LNCaP clone FGC (cell line): Measurements from ENCODE around the gene NOL9.

Experiments
- DNase-seq: peaks from one replicate; pipeline ENCODE4 v3.0.0-alpha.2; 2011; ENCODE audit warnings: low read depth
- H3K4me3 ChIP-seq: 2 replicates; pipeline ENCODE4 v1.5.1; 2011; ENCODE audit warnings: mild to moderate bottlenecking, low read depth, low read length, control low read depth
- CTCF ChIP-seq: IDR thresholded peaks from 2 replicates; pipeline ENCODE4 v1.5.1; 2012; ENCODE audit warnings: mild to moderate bottlenecking; ENCODE audit not compliant: control insufficient read depth, insufficient read depth; ENCODE audit errors: extremely low read depth

NOL9 gene

DNA sequence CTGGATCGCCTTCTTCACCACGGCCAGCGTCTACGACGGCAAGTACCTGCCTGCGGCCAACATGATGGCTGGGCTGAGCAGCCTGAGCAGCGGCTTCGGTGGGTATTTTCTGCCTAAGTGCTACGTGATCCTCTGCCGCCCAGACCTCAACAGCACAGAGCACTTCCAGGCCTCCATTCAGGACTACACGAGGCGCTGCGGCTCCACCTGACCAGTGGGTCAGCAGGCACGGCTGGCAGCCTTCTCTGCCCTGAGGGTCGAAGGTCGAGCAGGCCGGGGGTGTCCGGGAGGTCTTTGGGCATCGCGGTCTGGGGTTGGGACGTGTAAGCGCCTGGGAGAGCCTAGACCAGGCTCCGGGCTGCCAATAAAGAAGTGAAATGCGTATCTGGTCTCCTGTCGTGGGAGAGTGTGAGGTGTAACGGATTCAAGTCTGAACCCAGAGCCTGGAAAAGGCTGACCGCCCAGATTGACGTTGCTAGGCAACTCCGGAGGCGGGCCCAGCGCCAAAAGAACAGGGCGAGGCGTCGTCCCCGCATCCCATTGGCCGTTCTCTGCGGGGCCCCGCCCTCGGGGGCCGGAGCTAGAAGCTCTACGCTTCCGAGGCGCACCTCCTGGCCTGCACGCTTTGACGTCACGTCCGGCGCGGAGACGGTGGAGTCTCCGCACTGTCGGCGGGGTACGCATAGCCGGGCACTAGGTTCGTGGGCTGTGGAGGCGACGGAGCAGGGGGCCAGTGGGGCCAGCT is 25.2 kb upstream of the NOL9 start, which contains the start of gene ZBTB48:
Gene ZBTB48, plus strand, starts transcription at position 621 of the 745 bp plus-strand sequence. CDS start 616 bp downstream, outside the sequence.
- H3K4me3 ChIP-seq, result peak within 1 kb of the TSS; percentile 95
- DNase-seq, result peak; percentile 90
- no peak for TF ChIP-seq CTCF

DNA sequence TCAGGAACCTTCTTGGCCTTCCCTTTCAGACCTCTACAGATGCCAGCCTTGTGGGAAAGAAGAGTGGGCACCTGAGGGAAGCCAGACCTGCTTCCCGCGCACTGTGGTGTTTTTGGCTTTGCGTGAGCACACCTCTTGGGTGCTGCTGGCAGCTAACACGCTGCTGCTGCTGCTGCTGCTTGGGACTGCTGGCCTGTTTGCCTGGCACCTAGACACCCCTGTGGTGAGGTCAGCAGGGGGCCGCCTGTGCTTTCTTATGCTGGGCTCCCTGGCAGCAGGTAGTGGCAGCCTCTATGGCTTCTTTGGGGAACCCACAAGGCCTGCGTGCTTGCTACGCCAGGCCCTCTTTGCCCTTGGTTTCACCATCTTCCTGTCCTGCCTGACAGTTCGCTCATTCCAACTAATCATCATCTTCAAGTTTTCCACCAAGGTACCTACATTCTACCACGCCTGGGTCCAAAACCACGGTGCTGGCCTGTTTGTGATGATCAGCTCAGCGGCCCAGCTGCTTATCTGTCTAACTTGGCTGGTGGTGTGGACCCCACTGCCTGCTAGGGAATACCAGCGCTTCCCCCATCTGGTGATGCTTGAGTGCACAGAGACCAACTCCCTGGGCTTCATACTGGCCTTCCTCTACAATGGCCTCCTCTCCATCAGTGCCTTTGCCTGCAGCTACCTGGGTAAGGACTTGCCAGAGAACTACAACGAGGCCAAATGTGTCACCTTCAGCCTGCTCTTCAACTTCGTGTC is 24.5 kb upstream of the NOL9 start:
- H3K4me3 ChIP-seq, result peak overlapping the region; percentile 95
- no peak for DNase-seq
- TF ChIP-seq CTCF, result no peak

- H3K4me3 ChIP-seq, result no peak overlapping the region
- DNase-seq, result no peak
- no peak for TF ChIP-seq CTCF
These were observed 23.7 kb upstream of the NOL9 start for GRCh38 chr1:6577831-6578525.

GRCh38 chr1:6574818-6575217 is 20.5 kb upstream of the NOL9 start:
- DNase-seq, result no peak
- TF ChIP-seq CTCF, result no peak
- H3K4me3 ChIP-seq, result no peak overlapping the region

DNA sequence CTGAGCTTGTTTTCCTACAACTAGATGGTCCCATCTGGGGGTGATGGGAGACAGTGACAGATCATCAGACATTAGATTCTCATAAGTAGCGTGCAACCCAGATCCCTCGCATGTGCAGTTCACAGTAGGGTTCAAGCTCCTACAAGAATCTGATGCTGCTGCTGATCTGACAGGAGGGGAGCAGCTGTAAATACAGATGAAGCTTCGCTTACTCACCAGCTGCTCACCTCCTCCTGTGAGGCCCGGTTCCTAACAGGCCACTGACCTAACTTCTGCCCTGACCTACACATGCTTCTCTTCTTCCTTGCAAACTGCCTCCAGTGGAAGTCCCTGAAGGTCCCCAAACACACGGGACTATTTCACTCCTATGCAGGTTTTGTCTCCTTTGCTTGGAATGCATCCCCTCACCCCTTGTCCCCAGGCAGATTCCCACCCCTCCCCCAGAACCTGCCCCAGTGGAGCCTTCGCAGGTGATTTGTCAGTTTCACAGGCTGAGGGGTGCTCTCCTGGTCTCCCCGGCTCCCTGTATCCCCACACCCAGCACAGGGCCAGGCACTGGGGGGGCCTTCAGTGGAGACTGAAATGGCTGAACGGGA is 19.8 kb upstream of the NOL9 start:
- no peak overlapping the region for H3K4me3 ChIP-seq
- DNase-seq, result no peak
- TF ChIP-seq CTCF, result no peak

DNA sequence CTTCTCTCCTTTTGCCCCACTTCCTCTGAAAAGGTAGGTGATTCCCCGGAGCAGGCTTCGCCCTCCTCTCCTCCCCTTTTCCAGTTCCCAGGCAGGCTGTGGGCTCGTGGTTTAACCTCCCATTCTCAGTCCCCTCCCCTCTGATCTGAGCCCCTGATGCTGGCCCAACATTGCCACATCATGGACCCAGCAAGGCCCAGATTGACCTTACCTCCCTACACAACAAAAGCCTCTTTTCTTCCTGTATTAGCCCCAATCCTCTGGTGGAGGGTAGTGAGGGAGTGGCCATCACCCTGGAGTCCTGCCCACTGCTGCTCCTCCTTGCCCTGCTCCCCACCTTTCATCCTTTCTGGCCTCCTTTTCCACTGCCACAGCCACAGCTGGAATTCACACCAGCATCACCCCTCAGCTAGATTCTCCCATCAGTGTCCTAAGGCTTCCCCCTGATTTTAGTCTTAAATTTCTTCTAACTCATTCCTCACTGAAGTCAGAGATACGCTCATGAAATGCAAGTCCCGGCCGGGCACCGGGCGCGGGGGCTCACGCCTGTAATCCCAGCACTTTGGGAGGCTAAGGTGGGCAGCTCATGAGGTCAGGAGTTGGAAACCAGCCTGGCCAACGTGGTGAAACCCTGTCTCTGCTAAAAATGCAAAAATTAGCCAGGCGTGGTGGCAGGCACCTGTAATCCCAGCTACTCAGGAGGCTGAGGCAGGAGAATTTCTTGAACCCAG is 18.5 kb upstream of the NOL9 start:
- no peak for DNase-seq
- no peak overlapping the region for H3K4me3 ChIP-seq
- no peak for TF ChIP-seq CTCF
